GM18873 (cell line): ENCODE data around the gene ZMYND11.

Source experiments
- ATAC-seq: cut with Tn5 transposase; IDR thresholded peaks from one replicate; pipeline ENCODE4 v1.9.1; 2021; ENCODE audit warnings: mild to moderate bottlenecking, moderate library complexity, moderate number of reproducible peaks; ENCODE audit not compliant: unreplicated experiment, low FRiP score

The ZMYND11 gene

DNA sequence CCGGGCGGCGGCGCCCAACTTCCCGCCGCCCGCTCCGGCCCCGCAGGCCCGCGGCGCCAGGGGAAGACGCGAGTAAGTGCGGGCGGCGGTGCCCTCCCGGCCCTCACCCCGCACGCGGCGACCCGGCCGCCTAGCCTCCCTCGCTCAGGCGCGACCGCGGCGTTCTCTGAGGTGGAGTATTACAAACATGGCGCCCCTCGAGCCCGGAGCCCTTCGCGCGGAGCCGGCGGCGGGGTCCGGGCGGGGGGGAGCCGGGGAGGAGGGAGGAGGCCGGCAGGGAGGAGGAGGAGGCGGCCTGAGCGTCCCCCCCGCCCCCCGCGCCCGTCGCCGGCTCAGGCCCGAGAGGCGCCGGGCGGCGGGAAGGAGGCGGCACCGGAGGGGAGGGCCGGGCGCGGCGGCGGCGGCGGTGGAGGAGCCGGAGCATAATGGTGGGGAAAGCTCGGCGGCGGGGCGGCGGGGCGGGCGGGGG, at the start of gene ZMYND11:
ZMYND11 (plus strand) TSS at position 324 of the 469 bp plus-strand sequence. CDS start 44,558 bp downstream, outside the sequence.
- peak; percentile 22 for ATAC-seq

DNA sequence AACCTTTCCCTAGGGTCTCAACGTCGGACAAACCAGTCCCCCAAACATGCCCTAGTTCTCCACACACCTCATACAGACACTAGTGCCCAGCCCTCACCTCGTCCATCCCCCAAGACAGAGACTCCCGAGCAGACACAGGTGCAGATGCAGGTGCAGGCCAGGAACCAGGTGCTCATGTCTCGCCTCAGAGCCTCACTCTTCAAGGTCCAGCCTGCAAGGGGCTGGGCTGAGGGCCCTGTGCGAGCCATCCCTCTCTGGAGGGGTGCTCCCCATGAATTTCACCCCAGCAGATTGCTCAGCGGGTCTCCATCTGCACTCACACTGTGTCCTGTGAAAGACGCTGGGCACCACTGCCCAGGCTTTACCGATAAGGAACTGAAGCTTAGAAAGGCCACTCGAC, 49.2 kb upstream of the ZMYND11 start:
- ATAC-seq = no peak

GRCh38 chr10:87177-88080, 47.8 kb upstream of the ZMYND11 start:
- no peak for ATAC-seq

DNA sequence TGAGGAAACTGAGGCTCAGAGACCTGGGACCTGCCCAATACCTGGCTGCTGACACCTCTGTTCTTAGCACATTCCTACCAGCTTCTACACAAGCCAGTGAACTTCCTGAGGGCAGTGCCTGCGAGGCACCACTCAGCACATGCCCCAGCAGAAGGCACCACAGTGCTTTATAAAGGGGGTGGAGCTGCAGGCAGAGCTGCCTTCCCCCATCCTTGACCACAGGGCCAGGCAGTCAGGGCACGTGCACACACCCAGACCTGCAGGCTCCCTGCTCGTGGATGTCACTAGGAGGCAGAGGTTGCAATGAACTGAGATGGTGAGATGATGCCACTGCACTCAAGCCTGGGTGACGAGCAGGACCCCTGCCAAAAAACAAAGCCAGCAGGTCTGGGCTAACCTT, 47.0 kb upstream of the ZMYND11 start:
- no peak for ATAC-seq

GRCh38 chr10:89248-89647, 46.0 kb upstream of the ZMYND11 start:
- ATAC-seq = no peak

DNA sequence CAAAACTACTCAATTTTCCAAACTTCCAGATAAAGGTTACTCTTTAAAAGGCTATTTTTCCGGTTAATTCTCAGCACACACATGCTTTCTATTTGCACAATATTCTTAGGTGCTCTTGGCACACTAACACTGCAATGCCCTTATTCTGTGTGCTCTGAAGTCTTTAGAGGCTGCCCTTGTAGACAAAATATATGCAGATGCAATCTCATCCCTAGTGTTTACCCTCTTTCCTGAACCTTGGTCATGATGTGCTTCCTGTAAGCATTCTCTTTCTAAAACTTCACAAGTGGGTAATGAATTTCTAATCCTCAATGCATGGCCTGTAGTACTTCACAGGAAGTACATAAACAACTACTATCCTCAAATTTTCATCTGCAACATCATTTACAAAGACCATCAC, 45.1 kb upstream of the ZMYND11 start:
- no peak for ATAC-seq

DNA sequence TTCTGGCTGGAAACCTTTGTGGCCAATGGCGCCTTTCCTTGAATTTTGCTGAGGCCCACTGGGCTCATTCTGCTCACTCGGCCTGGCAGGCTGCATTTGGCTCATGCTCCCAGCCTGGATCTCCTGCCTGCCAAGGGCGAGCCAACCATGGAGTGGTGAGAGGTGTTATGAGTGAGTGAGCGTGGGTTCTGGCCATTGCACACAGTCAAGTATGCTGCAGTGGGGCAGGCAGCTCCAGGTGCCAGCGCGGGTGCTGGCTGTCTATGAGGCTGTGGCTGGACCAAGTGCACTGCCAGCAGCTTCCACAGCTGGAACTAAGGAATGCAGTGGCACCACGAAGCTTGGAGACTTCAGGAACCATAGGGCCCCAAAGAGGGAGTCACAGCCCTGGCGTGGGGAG, 43.9 kb upstream of the ZMYND11 start:
- no peak for ATAC-seq

GRCh38 chr10:92153-92552, 43.1 kb upstream of the ZMYND11 start:
- no peak for ATAC-seq

GRCh38 chr10:92846-93245, 42.4 kb upstream of the ZMYND11 start:
- no peak for ATAC-seq

DNA sequence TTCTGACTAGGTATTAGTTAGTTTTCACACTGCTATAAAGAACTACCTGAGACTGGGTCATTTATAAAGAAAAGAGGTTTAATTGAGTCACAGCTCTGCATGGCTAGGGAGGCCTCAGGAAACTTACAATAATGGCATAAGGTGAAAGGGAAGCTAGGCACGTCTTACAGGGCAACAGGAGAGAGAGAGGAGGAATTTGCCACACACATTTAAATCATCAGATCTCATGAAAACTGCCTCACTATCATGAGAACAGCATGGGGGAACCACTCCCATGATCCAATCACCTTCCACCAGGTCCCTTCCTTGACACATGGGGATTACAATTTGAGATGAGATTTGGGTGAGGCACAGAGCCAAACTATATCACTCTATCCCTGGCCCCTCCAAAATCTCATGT, 40.6 kb upstream of the ZMYND11 start:
- ATAC-seq = no peak

GRCh38 chr10:95356-96115, 39.7 kb upstream of the ZMYND11 start:
- ATAC-seq = no peak

- ATAC-seq = no peak
These were observed 38.8 kb upstream of the ZMYND11 start for GRCh38 chr10:96466-96865.

GRCh38 chr10:104416-104815, 30.8 kb upstream of the ZMYND11 start:
- no peak for ATAC-seq

DNA sequence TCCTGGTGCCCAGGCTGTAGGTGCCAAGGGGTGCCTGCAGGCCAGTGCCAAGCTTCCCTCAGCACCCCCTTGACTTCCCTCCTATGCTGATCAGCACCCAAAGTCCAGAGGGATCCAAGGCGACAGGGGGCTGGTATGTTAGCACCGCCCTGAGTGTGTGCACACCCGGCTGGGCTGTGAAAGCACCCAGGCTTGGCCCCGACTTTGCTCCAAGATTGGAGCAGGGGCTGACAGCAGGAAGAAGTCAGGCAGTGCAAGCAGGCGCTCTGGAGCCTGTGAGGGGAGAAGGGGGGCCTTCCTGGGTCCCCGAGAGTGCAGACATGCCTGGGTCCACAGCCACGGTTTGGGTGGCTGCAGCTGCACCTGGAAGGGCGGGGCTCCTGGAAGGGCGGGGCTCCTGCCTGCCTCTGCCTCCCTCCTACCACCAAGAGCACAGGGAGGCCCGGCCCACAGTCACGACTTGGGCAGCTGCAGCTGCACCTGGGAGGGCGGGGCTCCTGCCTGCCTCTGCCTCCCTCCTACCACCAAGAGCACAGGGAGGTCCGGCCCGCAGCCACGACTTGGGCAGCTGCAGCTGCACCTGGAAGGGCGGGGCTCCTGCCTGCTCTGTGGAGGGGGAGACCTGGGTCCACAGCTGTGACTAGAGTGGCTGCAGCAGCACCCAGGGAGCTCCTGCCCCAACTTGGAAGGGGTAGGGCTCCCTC, 30.2 kb upstream of the ZMYND11 start:
- no peak for ATAC-seq

GRCh38 chr10:105806-106205, 29.4 kb upstream of the ZMYND11 start:
- no peak for ATAC-seq

GRCh38 chr10:106740-107139, 28.5 kb upstream of the ZMYND11 start:
- ATAC-seq = no peak

GRCh38 chr10:112246-112645, 23.0 kb upstream of the ZMYND11 start:
- no peak for ATAC-seq

- no peak for ATAC-seq
These were observed 10.4 kb upstream of the ZMYND11 start for GRCh38 chr10:124874-125273.

DNA sequence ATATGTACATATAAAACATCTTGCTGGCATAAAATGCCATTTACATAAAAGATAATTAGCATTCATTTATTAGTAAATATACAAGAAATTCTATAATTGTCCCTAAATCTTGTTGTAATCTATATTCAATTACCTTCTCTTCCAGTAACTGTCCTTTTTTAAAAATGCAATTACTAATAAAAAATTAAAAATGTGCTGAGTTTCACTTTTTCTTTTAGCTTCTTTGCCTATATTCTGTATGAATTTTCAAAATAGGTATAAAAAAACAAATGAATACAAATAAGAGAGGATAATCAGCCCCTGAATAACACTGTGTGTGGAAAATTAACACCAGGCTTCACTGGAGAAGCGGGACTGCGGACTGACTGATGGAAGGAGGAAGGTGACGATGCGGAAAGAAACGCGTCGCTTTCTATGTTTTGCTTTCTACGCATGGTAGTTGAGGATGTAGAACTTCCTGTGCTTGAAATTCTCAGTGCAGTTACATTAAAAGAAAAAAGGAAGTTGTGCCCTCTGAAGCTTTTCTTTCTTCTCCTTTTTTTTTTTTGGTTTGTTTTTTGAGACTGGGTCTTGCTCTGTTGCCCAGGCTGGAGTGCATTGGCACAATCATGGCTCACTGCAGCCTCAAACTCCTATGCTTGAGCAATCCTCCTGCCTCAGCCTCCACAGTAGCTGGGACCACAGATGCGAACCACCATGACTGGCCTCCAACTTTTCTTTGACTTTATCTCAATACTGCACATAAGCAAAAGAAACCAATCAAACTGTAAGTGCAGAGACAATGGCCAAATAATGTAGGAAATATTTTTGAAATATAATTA, 7.4 kb upstream of the ZMYND11 start:
- no peak for ATAC-seq

- no peak for ATAC-seq
These were observed 5.4 kb upstream of the ZMYND11 start for GRCh38 chr10:129810-130209.
